HFF-Myc (cell line): ENCODE results near the gene ATP2C2.
"Not testable (repeated sequence)": the region's sequence is repeated elsewhere in the genome, so short reads cannot be mapped to it uniquely, and the experiment has no call there.

ENCODE experiments used
- DNase-seq: peaks from one replicate; pipeline ENCODE4 v3.0.0-alpha.2; 2011; ENCODE audit warnings: low read depth; ENCODE audit errors: extremely low read depth
- H3K4me3 ChIP-seq: replicated peaks from 2 replicates; pipeline ENCODE4 v1.5.1; 2011; ENCODE audit warnings: low read depth, mild to moderate bottlenecking, control low read depth, low read length
- CTCF ChIP-seq: IDR thresholded peaks from 2 replicates; pipeline ENCODE4 v1.5.1; 2012; ENCODE audit warnings: mild to moderate bottlenecking, low read depth, low read length, control low read depth; ENCODE audit errors: missing control alignments

ATP2C2 gene

GRCh38 chr16:84419730-84420129, 51.4 kb downstream of the ATP2C2 start:
- no peak overlapping the region for H3K4me3 ChIP-seq
- DNase-seq: no peak
- TF ChIP-seq CTCF: no peak

- not testable (repeated sequence) for DNase-seq, H3K4me3 ChIP-seq
Measured at GRCh38 chr16:84420556-84420955, 52.2 kb downstream of the ATP2C2 start.

- no peak overlapping the region for H3K4me3 ChIP-seq
- no peak for TF ChIP-seq CTCF
- no peak for DNase-seq
Measured at GRCh38 chr16:84421081-84421937, 53.0 kb downstream of the ATP2C2 start.

- H3K4me3 ChIP-seq: no peak overlapping the region
- DNase-seq: no peak
- TF ChIP-seq CTCF: no peak
Measured at GRCh38 chr16:84421938-84422220, 53.5 kb downstream of the ATP2C2 start.

GRCh38 chr16:84423416-84423837, 55.1 kb downstream of the ATP2C2 start:
- peak; percentile 22 for DNase-seq
- TF ChIP-seq CTCF: no peak
- no peak overlapping the region for H3K4me3 ChIP-seq

GRCh38 chr16:84425696-84426095, 57.4 kb downstream of the ATP2C2 start:
- TF ChIP-seq CTCF: no peak
- DNase-seq: no peak

GRCh38 chr16:84426804-84427203, 58.5 kb downstream of the ATP2C2 start:
- no peak for TF ChIP-seq CTCF
- DNase-seq: no peak
- H3K4me3 ChIP-seq: no peak overlapping the region

More at GRCh38 chr16:84425696-84426095, 57.4 kb downstream of the ATP2C2 start:
- no peak overlapping the region for H3K4me3 ChIP-seq
